Kidney capillary endothelial cell (primary cell): Measurements from ENCODE around the gene UXS1.

ENCODE experiments used
- DNase-seq: peaks from one replicate; pipeline ENCODE4 v3.0.0-alpha.2; 2018; ENCODE audit warnings: low spot score

UXS1 gene

GRCh38 chr2:106189325-106189724 lies 4.8 kb downstream of the UXS1 start:
- no peak for DNase-seq

- DNase-seq = no peak
Observed at GRCh38 chr2:106187273-106187891, 6.7 kb downstream of the UXS1 start.

GRCh38 chr2:106185475-106186184 lies 8.5 kb downstream of the UXS1 start:
- no peak for DNase-seq

- DNase-seq = no peak
Observed at GRCh38 chr2:106184857-106185256, 9.2 kb downstream of the UXS1 start.

GRCh38 chr2:106184394-106184793 lies 9.7 kb downstream of the UXS1 start:
- DNase-seq = no peak

- DNase-seq = no peak
Observed at GRCh38 chr2:106183101-106183696, 10.9 kb downstream of the UXS1 start.

GRCh38 chr2:106181064-106181463 lies 13.0 kb downstream of the UXS1 start:
- DNase-seq = no peak

GRCh38 chr2:106180602-106181001 lies 13.5 kb downstream of the UXS1 start:
- no peak for DNase-seq

GRCh38 chr2:106178716-106179115 lies 15.4 kb downstream of the UXS1 start:
- DNase-seq = no peak

- DNase-seq = no peak
Observed at GRCh38 chr2:106177581-106177980, 16.5 kb downstream of the UXS1 start.

- DNase-seq = no peak
Observed at GRCh38 chr2:106176446-106177099, 17.5 kb downstream of the UXS1 start.

- no peak for DNase-seq
Observed at GRCh38 chr2:106175086-106175850, 18.8 kb downstream of the UXS1 start.

GRCh38 chr2:106174056-106174455 lies 20.0 kb downstream of the UXS1 start:
- DNase-seq = no peak

GRCh38 chr2:106172649-106173048 lies 21.5 kb downstream of the UXS1 start:
- no peak for DNase-seq

GRCh38 chr2:106168657-106169056 lies 25.4 kb downstream of the UXS1 start:
- DNase-seq = no peak

- no peak for DNase-seq
Observed at GRCh38 chr2:106167067-106167466, 27.0 kb downstream of the UXS1 start.

- no peak for DNase-seq
Observed at GRCh38 chr2:106165561-106165960, 28.5 kb downstream of the UXS1 start.

- no peak for DNase-seq
Observed at GRCh38 chr2:106165029-106165428, 29.1 kb downstream of the UXS1 start.

GRCh38 chr2:106163948-106164545 lies 30.1 kb downstream of the UXS1 start:
- DNase-seq = no peak

GRCh38 chr2:106161938-106162820 lies 31.9 kb downstream of the UXS1 start:
- DNase-seq = no peak

GRCh38 chr2:106161341-106161740 lies 32.8 kb downstream of the UXS1 start:
- no peak for DNase-seq
